Subcutaneous adipose tissue (tissue), 4 donors: ENCODE data around the gene SCN4A. TPM values are rescaled to one million over a fixed set of nuclear protein-coding genes. Genes with fewer than 3 reads are reported as not detected.

Source experiments
- CTCF ChIP-seq: fragments of 450-650 bp; IDR thresholded peaks from one replicate; pipeline ENCODE4 v1.5.1; 2016; ENCODE audit warnings: low read depth, mild to moderate bottlenecking, control low read depth, antibody characterized with exemption, moderate library complexity
- total RNA-seq, 4 donors: library from RNA; depleted of rRNA; stranded (reverse); fragments of >200 nt; gene quantifications; one replicate each; pipeline ENCODE4 v1.1.0, GENCODE V29; 2016

SCN4A gene
- total RNA-seq, 4 donors from 2014 or later, result 6.2 to 43.3 (median 18.1) TPM

DNA sequence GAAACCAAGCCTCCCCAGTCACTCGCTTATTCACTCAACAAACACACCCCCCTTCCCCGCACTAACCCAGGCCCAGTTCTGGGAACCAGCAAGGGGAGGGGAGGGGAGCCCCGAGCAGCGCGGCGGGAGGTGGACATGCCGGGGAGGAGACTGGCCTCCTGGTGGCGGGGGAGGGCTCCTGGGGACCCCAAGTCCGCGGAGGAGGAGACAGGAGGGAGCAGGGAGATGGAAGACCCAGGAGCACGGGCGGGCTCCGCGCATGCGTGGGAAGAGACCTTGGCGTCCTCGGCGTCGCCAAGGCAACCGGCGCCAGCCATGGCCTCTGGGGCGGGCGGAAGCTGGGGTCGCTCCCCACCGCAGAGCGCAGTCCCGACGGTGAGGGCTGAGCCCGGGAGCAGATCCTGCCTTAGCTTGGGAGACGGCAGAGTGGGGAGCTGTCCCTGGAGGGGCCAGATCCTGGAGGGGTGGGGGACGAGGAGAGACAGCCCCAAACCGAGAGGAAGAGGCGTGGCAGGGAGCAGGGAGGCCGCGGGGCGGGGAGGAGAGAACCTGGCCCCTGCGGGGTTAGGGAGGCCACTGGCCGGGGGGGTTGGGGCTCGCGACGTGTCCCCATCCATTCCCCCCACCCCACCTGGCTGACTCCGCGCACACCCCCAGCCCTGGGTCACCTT, 25.5 kb upstream of the SCN4A start, which contains the start of gene PRR29:
Gene PRR29, plus strand, starts transcription at position 302 of the 671 bp plus-strand sequence. Its CDS starts 14 bp downstream, at position 316.
- TF ChIP-seq CTCF, result no peak

GRCh38 chr17:63997341-63998048, 24.8 kb upstream of the SCN4A start:
- no peak for TF ChIP-seq CTCF

GRCh38 chr17:63996430-63997182, 23.9 kb upstream of the SCN4A start:
- no peak for TF ChIP-seq CTCF

DNA sequence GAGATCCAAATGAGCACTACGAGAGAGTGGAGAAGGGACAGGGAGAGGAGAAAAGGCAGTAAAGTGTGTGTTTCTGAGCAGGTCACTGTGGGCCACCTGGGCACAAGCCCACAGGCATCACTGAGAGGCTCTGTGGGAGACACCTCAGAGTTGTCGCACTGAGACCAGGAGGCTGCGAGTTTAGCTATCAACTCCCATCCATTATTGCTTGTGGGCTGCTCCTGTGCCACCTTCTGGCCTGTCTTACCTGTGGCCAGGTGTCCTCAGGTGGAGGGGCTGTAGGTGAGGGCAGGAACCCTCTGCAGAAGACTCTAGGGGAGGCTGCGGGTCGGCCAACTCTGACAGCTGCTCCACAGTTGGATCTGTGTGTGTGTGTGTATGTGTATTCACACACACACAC, 22.9 kb upstream of the SCN4A start:
- no peak for TF ChIP-seq CTCF

GRCh38 chr17:63993368-63993985, 20.8 kb upstream of the SCN4A start:
- TF ChIP-seq CTCF, result no peak

DNA sequence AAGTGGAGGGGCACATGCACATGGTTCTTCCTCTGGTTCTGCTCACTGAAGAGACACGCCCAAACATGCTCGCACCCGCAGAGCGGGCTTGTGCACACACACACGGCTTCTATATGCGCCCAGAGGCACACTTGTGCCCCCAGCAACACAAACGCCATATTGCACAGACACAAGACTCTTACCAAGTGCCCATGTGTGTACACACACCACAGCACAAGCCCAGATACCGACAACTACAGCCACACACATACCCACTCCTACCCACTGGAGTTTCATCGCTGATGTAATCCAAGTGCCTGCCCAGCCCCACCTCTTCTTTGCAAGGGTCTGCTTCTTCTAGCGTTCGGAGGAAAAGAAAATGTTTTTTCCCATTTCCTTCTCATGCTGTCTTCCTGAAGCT, 18.9 kb upstream of the SCN4A start:
- TF ChIP-seq CTCF, result no peak
